ENCODE results near the gene ANKRD61.
A peak's percentile ranks its signal among the peaks of the same experiment; 100 is the strongest.
"Not testable (repeated sequence)": the region's sequence is repeated elsewhere in the genome, so short reads cannot be mapped to it uniquely, and the experiment has no call there.

ANKRD61 gene

GRCh38 chr7:6030988-6031387 lies at the start of gene ANKRD61:
Gene ANKRD61 (plus strand): TSS chr7:6031376. CDS start chr7:6031376, 0 bp downstream.
- DNase-seq = no peak

- not testable (repeated sequence) for DNase-seq
These were observed 44.1 kb upstream of the ANKRD61 start for GRCh38 chr7:5987061-5987460.

GRCh38 chr7:5997210-5997808 lies 33.9 kb upstream of the ANKRD61 start:
- peak; percentile 34 for DNase-seq

- no peak for DNase-seq
These were observed 23.8 kb upstream of the ANKRD61 start for GRCh38 chr7:6007386-6007785.

GRCh38 chr7:6007835-6008590 lies 23.2 kb upstream of the ANKRD61 start:
- DNase-seq = not testable (repeated sequence)

GRCh38 chr7:6008668-6009611 lies 22.2 kb upstream of the ANKRD61 start, which contains the start of the genes AIMP2 and PMS2:
Gene AIMP2 (plus strand): TSS chr7:6009272. CDS start chr7:6009364, 92 bp downstream.
Gene PMS2 (minus strand): TSS chr7:6009049. CDS start chr7:6009019, 30 bp downstream.
- peak; percentile 86 for DNase-seq

- not testable (repeated sequence) for DNase-seq
These were observed 20.8 kb upstream of the ANKRD61 start for GRCh38 chr7:6010370-6010769.

- no peak for DNase-seq
These were observed 19.6 kb upstream of the ANKRD61 start for GRCh38 chr7:6011541-6011940.

GRCh38 chr7:6012355-6013104 lies 18.6 kb upstream of the ANKRD61 start:
- no peak for DNase-seq

GRCh38 chr7:6015917-6016652 lies 15.1 kb upstream of the ANKRD61 start:
- no peak for DNase-seq

- DNase-seq = no peak
These were observed 14.6 kb upstream of the ANKRD61 start for GRCh38 chr7:6016653-6016966.

- no peak for DNase-seq
These were observed 10.5 kb upstream of the ANKRD61 start for GRCh38 chr7:6020371-6021286.

- no peak for DNase-seq
These were observed 8.5 kb upstream of the ANKRD61 start for GRCh38 chr7:6022707-6023106.

GRCh38 chr7:6023974-6024435 lies 7.2 kb upstream of the ANKRD61 start:
- DNase-seq = no peak

- DNase-seq = no peak
These were observed 5.0 kb upstream of the ANKRD61 start for GRCh38 chr7:6026011-6026819.

- no peak for DNase-seq
These were observed 4.3 kb upstream of the ANKRD61 start for GRCh38 chr7:6026820-6027311.

- no peak for DNase-seq
These were observed 3.3 kb upstream of the ANKRD61 start for GRCh38 chr7:6027806-6028365.

GRCh38 chr7:6028563-6028962 lies 2.6 kb upstream of the ANKRD61 start:
- DNase-seq = no peak

- no peak for DNase-seq
These were observed 391 bp downstream of the ANKRD61 start for GRCh38 chr7:6031567-6031966.
